Mammary epithelial cell (primary cell): ENCODE measurements around the gene PRR30.

ENCODE experiments used
- EZH2 ChIP-seq: IDR thresholded peaks from 2 replicates; pipeline ENCODE4 v1.6.1; 2012; ENCODE audit warnings: low read length, inconsistent platforms, borderline replicate concordance
- TF ChIP-seq, protein P1 (sequence below), 2 donors: IDR thresholded peaks in 1 of 2; conservative IDR thresholded peaks in 1 of 2; 2 replicates each; pipeline ENCODE4 v1.5.1; 2011 to 2012; ENCODE audit warnings: inconsistent platforms in 2 of 2, low read length in 2 of 2, mild to moderate bottlenecking in 2 of 2, control low read depth in 1 of 2, low read depth in 1 of 2; ENCODE audit not compliant: insufficient read depth in 1 of 2; ENCODE audit errors: extremely low read depth in 1 of 2

- TF ChIP-seq, protein P1, sequence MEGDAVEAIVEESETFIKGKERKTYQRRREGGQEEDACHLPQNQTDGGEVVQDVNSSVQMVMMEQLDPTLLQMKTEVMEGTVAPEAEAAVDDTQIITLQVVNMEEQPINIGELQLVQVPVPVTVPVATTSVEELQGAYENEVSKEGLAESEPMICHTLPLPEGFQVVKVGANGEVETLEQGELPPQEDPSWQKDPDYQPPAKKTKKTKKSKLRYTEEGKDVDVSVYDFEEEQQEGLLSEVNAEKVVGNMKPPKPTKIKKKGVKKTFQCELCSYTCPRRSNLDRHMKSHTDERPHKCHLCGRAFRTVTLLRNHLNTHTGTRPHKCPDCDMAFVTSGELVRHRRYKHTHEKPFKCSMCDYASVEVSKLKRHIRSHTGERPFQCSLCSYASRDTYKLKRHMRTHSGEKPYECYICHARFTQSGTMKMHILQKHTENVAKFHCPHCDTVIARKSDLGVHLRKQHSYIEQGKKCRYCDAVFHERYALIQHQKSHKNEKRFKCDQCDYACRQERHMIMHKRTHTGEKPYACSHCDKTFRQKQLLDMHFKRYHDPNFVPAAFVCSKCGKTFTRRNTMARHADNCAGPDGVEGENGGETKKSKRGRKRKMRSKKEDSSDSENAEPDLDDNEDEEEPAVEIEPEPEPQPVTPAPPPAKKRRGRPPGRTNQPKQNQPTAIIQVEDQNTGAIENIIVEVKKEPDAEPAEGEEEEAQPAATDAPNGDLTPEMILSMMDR (conservative IDR thresholded peaks at IDR 0.05 in 1 of 2, IDR thresholded peaks at IDR 0.05 in 1 of 2; ENCODE audit: extremely low read depth in 1 of 2, insufficient read depth in 1 of 2, low read depth in 1 of 2, low read length in 2 of 2), result no peak
- TF ChIP-seq EZH2, result no peak
These were observed 7.8 kb downstream of the PRR30 start for GRCh38 chr2:27131429-27131828.
